GM18505 (cell line): ENCODE measurements around the gene ZAR1L.

Experiments
- ATAC-seq: cut with Tn5 transposase; IDR thresholded peaks from one replicate; pipeline ENCODE4 v1.9.1; 2021; ENCODE audit not compliant: unreplicated experiment
- POLR2A ChIP-seq: IDR thresholded peaks from 4 replicates; pipeline ENCODE4 v1.6.1; 2011; ENCODE audit warnings: borderline replicate concordance; ENCODE audit not compliant: insufficient read depth, insufficient read length; ENCODE audit errors: extremely low read depth

The ZAR1L gene

GRCh38 chr13:32316028-32316339, 821 bp upstream of the ZAR1L start:
- peak; percentile 38 for ATAC-seq

DNA sequence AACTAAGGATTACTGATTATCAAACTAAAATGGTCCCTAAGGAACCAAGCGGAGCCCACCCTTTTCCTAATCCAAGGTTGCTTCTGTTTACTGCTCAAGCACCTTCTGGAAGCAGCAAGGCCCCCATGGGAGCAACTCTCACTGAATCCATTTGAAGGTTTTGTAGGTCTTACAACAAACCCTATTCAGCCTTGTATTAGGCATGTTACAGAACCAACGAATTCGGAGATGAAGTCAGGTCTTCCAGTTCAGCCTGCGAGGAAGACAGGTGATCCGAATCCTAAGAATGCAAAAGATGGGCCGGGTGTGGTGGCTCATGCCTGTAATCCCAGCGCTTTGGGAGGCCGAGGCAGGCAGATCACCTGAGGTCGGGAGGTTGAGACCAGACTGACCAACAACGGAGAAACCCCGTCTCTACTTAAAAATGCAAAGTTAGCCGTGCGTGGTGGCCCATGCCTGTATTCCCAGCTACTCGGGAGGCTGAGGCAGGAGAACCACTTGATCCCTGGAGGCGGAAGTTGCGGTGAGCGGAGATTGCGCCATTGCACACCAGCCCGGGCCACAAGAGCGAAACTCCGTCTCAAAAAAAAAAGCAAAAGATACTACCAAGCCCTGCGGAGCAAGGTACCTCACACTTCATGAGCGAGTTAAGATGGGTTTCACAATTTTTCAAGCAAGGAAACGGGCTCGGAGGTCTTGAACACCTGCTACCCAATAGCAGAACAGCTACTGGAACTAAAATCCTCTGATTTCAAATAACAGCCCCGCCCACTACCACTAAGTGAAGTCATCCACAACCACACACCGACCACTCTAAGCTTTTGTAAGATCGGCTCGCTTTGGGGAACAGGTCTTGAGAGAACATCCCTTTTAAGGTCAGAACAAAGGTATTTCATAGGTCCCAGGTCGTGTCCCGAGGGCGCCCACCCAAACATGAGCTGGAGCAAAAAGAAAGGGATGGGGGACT, 609 bp downstream of the ZAR1L start:
- ATAC-seq = peak; percentile 24
- no peak for TF ChIP-seq POLR2A

More at GRCh38 chr13:32316028-32316339, 821 bp upstream of the ZAR1L start:
- TF ChIP-seq POLR2A = no peak

DNA sequence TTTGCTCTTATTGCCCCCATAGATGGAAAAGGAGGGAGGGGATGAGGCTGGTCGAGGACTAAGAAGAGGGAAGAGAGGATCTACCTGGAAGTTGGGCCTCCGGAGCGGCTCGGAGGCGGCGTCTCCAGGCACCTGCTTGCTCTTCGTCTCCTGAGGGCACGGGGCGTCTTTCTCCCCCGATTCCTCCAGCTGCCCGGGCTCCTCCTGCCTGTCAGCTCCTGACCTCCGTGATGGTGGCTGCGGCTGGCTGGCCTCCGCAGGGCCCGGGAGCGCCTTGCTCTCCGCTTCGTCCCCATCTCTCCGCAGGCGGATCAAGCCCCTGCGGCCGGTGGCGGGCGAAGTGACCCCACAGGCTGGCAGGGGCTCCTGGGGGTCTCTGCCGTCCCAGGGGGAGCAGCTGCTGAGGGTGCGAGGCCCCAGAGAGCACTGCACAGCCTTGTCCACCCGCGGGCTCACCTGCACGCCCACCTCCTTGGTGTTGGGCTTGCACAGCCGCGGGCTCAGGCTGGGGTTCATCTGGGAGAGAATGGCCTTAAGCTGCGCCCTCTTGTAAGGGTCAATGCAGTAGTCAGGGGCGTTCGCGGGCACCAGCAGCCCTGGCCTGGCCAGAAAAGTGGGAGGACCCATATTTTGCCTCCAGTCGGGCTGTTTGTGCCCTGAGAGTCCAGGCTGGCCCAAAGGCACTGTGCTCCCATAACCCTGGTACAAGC, 3.8 kb downstream of the ZAR1L start:
- TF ChIP-seq POLR2A = no peak

GRCh38 chr13:32310134-32310706, 4.9 kb downstream of the ZAR1L start:
- TF ChIP-seq POLR2A = no peak
- peak; percentile 53 for ATAC-seq

More for the DNA sequence above, 3.8 kb downstream of the ZAR1L start:
- ATAC-seq = no peak

DNA sequence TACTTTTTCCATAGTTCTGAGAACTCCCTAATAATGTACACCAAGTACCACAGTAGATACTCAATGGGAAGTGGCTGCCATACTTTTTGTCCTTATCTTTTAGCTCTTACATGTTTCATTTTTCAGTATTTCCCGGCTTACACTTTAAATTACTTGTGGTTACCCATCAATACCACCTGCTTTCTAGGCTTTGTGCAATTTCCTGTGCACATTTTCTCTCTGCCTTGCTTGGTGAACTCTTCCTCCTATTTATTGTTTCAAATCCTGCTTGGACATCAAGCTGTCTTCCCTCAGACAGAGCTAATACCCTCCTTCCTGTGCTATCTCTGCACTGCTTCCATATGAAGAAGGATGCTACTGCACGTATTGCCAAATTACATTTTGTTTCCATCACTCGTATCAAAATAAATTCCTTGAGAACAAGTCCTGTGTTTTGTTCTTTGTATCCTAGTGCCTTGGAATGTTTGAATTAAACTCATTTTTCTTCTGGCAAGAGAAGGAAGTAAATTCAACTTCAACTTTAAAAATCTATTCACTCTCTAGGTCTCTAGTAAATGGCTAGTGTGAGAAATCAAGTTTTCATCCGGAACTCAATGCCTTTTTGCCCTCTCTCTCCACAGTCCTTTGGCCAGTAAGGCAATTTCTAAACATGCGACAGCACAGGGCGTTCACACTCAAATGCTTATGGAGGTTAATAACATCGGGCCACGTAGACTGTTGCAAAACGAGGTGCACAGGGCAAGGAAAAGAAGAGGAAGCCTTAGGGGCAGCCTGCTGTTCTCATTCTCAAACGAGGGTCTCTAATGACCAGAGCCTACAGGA, 5.6 kb downstream of the ZAR1L start:
- no peak for TF ChIP-seq POLR2A
- ATAC-seq = peak; percentile 11

DNA sequence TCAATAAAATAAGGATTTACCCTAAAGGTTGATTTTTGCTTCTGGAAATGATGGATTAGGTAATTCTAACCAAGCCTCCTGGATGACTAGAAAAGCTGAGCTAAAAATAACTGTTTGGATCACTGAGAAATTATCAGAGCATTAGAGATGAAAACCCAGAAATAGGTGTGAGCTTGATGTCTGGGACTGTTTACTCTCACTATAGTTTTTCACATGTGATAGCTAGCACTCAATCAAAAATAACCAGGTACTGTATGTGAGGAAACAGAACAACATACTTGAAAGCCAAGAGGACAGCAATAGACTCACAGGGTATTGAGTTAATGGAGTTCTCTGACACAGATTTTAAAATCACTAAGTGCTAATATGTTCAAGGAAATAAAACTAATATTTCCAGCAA, 9.5 kb downstream of the ZAR1L start:
- no peak for ATAC-seq
- no peak for TF ChIP-seq POLR2A

DNA sequence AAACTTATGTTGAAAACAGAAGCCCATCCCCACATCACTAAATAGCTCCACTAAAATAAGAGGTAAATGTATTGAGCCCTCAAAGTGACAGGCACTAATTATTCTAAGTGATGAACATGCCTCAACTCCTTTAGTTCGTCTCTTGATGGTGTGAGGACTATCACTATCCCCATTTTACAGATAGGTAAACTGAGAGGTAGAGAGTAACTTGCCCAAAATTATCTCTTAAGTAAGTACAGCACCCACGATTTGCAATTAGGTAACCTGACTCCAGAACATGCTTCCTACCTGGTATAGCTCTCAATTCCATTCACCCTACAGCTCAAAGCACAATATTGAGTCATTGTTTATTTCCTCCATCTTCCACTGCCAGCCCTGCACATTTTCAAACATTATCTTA, 12.7 kb downstream of the ZAR1L start:
- ATAC-seq = no peak
- TF ChIP-seq POLR2A = no peak

DNA sequence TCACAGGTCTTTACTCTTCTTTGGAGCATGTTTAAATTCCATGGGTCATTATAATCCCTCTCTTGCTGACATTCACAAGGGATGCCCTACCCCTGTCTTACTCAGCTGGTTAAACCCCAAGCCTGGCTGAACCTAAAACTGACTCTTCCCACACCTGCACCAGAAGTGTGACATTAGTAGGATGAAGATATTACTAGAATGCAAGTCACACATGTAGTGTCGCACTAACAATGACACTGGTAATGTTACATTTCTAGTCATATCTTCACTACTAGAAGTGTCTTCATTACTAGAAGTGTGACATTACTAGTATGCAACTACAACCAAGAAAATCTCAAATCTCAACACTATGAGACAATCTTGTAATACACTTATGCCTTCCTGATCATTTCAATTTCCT, 14.2 kb downstream of the ZAR1L start:
- no peak for TF ChIP-seq POLR2A
- no peak for ATAC-seq

GRCh38 chr13:32300406-32300805, 14.8 kb downstream of the ZAR1L start:
- TF ChIP-seq POLR2A = no peak
- ATAC-seq = no peak

DNA sequence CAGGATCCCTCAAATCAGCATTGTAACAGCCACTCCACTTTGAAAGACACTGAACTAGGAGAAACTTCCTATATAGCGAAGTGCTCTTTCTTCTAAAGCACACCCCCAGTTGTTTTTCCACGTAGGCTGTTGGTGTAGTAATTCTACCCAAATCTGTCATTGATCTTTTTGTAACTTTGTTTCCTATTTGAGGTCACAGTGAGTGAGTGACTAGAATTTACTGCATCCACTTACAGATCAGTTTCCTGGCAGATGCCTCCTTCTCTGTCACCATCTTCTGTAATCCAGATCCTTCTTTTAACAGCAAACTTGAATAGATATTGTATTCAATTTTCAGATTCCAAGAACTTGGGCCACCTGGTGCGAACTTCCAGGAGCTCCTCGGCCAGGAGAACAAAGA, 15.3 kb downstream of the ZAR1L start:
- no peak for TF ChIP-seq POLR2A
- ATAC-seq = no peak

- no peak for ATAC-seq
- TF ChIP-seq POLR2A = no peak
Observed at GRCh38 chr13:32298695-32299094, 16.5 kb downstream of the ZAR1L start.

GRCh38 chr13:32297206-32297605, 18.0 kb downstream of the ZAR1L start:
- no peak for TF ChIP-seq POLR2A
- no peak for ATAC-seq

- TF ChIP-seq POLR2A = no peak
- ATAC-seq = no peak
Observed at GRCh38 chr13:32285633-32285965, 29.6 kb downstream of the ZAR1L start.

DNA sequence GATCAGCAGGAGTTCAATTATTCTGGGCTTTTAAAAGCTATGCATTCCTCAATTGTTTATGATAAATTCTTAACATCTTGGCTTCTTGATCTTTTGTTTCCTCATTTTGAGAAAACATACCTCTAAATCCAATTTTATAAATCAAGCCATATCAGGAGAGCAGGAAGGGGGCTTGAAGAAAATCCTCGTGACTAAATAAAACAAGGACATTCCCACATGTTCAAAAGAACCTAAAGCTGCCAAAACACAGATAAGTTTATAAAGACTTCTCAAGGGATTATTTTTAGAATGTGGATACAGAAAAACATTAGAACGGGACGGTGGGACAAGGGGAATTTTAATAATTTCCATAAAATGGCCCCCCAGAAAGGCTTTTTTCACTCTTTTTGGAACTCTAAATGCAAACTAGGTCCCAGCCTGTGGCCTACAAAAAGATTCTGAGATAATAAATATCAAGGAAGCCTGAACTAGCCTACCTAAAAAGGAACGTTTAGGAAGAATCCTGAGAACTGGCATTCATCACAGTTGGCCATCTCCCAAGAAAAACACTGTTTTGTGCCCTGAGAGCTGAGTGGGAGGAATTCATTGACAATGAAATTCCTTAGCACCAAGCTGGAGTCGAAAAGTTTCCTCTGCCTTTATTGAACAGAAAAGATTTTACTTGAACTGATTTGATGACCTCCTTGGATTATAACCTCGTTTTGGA, 30.1 kb downstream of the ZAR1L start:
- ATAC-seq = no peak
- no peak for TF ChIP-seq POLR2A
